ENCODE data around the gene ZPLD1. TPM values are rescaled to one million over a fixed set of nuclear protein-coding genes. Genes with fewer than 3 reads are reported as not detected.

The ZPLD1 gene
- total and polyA plus RNA-seq, 12 donors = 0.04 TPM; not detected in 11

DNA sequence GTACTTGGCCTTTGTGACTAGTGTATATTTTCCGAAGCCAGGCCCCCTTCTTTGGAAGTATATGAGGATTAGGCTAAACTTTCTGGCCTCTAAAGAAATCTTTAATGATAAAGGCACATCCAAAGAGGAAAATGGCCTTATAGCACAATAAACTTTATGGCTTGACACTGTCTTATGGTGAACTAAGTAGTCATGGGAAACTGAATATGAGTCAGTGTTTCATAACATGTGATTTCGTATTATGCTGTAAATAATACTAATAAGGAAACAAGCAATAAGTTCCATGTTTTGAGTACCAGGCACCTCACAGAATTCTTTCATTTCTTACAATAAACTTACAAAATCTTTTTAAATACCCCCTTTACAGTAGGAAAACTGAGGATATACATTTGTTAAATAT lies 8.2 kb downstream of the ZPLD1 start:
- Histone ChIP-seq H3K27ac (no peak overlapping the region), H3K4me1 (no peaks in the 10 kb centered on the region), H3K9me3 (no peaks in the 10 kb centered on the region), H3K4me3 (no peak overlapping the region), H3K27me3 (no peaks in the 10 kb centered on the region), H3K36me3 (no peaks in the 10 kb centered on the region)
- WGBS, 2 donors = 84 to 87% methylated on average over 2 of the region's 2 CpGs
- DNase-seq (no peak), ATAC-seq (no peak)
- intact Hi-C loops (cut with DNase I) = no loop called here
- TF ChIP-seq, protein P1, sequence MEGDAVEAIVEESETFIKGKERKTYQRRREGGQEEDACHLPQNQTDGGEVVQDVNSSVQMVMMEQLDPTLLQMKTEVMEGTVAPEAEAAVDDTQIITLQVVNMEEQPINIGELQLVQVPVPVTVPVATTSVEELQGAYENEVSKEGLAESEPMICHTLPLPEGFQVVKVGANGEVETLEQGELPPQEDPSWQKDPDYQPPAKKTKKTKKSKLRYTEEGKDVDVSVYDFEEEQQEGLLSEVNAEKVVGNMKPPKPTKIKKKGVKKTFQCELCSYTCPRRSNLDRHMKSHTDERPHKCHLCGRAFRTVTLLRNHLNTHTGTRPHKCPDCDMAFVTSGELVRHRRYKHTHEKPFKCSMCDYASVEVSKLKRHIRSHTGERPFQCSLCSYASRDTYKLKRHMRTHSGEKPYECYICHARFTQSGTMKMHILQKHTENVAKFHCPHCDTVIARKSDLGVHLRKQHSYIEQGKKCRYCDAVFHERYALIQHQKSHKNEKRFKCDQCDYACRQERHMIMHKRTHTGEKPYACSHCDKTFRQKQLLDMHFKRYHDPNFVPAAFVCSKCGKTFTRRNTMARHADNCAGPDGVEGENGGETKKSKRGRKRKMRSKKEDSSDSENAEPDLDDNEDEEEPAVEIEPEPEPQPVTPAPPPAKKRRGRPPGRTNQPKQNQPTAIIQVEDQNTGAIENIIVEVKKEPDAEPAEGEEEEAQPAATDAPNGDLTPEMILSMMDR (IDR thresholded peaks at IDR 0.05) = no peak

DNA sequence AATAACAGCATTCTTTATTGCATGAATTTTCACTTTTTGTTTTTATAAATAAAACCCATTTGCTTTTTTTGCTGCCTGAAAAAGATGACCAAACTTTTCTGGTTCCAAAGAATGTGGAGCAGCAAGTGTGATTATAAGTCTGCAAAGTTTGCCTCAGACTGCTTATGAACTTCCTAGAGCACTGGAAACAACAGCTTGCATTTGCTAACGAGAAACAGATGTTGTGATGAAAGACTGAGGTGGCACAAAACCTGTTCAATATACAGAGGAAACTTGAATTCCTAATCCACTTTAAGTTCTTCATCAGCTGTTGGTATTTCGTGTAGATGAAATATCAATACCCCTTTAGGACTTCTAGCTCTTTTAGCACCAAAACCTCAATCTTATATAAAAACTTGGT lies 9.3 kb downstream of the ZPLD1 start:
- TF ChIP-seq, protein P1 (IDR thresholded peaks at IDR 0.05) = no peak
- no peak for DNase-seq
- ATAC-seq = no peak
- no peak overlapping the region for H3K4me3 ChIP-seq
- WGBS, 2 donors = 18 to 21% methylated on average over 2 of the region's 2 CpGs
- H3K9me3 ChIP-seq = no peaks in the 10 kb centered on the region
- no peaks in the 10 kb centered on the region for H3K36me3 ChIP-seq
- H3K27ac ChIP-seq = no peak overlapping the region
- H3K4me1 ChIP-seq = no peaks in the 10 kb centered on the region
- H3K27me3 ChIP-seq = no peaks in the 10 kb centered on the region
- intact Hi-C loops (cut with DNase I) = no loop called here

DNA sequence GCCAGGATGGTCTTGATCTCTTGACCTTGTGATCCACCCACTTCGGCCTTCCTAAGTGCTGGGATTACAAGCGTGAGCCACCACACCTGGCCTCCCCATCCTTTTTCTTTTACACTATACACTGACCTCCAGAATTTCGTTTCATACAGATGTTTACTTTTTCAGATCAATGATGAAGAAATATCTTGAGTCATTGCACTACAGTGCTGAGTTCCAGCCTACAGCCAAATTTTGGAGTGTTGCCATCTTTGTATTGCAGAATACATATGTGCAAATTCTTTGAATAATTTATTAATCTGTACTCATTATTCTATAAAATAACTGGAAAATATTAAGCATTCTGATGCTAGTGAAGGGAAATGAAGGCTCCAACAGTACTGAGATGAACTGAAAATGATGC lies 12.5 kb downstream of the ZPLD1 start:
- H3K4me3 ChIP-seq = no peak overlapping the region
- ATAC-seq (no peak), DNase-seq (no peak)
- H3K36me3 ChIP-seq = no peaks in the 10 kb centered on the region
- intact Hi-C loops (cut with DNase I) = no loop called here
- no peak overlapping the region for H3K27ac ChIP-seq
- 65 to 74% methylated on average over 3 of the region's 3 CpGs for WGBS, 2 donors
- H3K9me3 ChIP-seq = no peaks in the 10 kb centered on the region
- TF ChIP-seq, protein P1 (IDR thresholded peaks at IDR 0.05) = no peak
- H3K4me1 ChIP-seq = no peaks in the 10 kb centered on the region
- no peaks in the 10 kb centered on the region for H3K27me3 ChIP-seq

DNA sequence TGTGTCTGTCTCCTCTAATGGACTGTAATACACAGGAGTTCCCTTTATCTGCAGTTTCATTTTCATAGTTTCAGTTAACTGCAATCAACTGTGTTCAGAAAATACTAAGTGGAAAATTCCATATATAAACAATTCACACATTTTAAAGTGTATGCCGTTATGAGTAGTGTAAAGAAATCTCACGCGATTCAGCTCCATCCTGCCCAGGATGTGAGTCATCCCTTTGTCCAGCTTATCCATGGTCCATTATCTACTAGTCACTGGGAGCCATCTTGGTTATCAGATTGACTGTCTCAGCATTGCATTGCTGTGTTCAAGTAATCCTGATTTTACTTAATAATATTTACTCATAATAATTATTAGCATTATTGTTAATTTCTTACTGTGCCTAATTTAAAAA lies 14.5 kb downstream of the ZPLD1 start:
- no peaks in the 10 kb centered on the region for H3K27me3 ChIP-seq
- intact Hi-C loops (cut with DNase I) = no loop called here
- H3K36me3 ChIP-seq = no peaks in the 10 kb centered on the region
- ATAC-seq (no peak), DNase-seq (no peak)
- 48 to 70% methylated on average over 3 of the region's 3 CpGs for WGBS, 2 donors
- H3K9me3 ChIP-seq = no peaks in the 10 kb centered on the region
- no peaks in the 10 kb centered on the region for H3K4me1 ChIP-seq
- TF ChIP-seq, protein P1 (IDR thresholded peaks at IDR 0.05) = no peak
- no peak overlapping the region for H3K27ac ChIP-seq
- H3K4me3 ChIP-seq = no peak overlapping the region

DNA sequence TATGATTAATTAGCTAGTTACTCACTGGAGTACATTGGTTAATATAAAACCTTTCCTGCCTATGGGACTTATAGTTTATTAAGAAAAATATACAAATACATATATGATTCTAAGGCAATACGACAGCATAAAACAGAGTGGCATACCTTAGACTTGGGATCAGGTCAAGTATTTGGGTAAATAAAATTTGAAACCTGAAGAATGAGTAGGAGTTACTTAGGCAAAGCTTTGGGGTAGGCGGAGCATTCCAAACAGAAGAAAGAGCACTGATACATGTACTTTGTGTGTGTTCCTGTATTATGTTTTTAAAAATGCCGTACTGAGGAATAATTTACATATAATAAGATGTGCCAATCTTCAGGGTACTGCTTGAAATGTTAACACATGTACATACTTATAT lies 15.1 kb downstream of the ZPLD1 start:
- DNase-seq (no peak), ATAC-seq (no peak)
- no peaks in the 10 kb centered on the region for H3K36me3 ChIP-seq
- no peak overlapping the region for H3K4me3 ChIP-seq
- H3K27me3 ChIP-seq = no peaks in the 10 kb centered on the region
- H3K27ac ChIP-seq = no peak overlapping the region
- 93 to 95% methylated on average over 3 of the region's 3 CpGs for WGBS, 2 donors
- intact Hi-C loops (cut with DNase I) = no loop called here
- no peaks in the 10 kb centered on the region for H3K4me1 ChIP-seq
- TF ChIP-seq, protein P1 (IDR thresholded peaks at IDR 0.05) = no peak
- no peaks in the 10 kb centered on the region for H3K9me3 ChIP-seq

All from heart right ventricle (tissue), 16 donors.